Lung (tissue), 12 donors: Measurements from ENCODE around the gene PTP4A2. TPM values are rescaled to one million over a fixed set of nuclear protein-coding genes. Genes with fewer than 3 reads are reported as not detected.
"Not testable (repeated sequence)": the region's sequence is repeated elsewhere in the genome, so short reads cannot be mapped to it uniquely, and the experiment has no call there.

Source experiments
- ATAC-seq: fragments of 200-7000 bp; cut with Tn5 transposase; one replicate; pipeline ENCODE4 v1.9.1; 2020; ENCODE audit warnings: moderate number of reproducible peaks; ENCODE audit not compliant: insufficient read depth, low FRiP score
- DNase-seq, 3 donors: peaks; one replicate each; pipeline ENCODE4 v3.0.0-alpha.2; 2013 to 2017
- H3K27ac ChIP-seq, 2 donors: one replicate each; pipeline ENCODE4 v1.5.1; 2013; ENCODE audit warnings: mild to moderate bottlenecking in 2 of 2, moderate library complexity in 2 of 2, control low read depth in 1 of 2, inconsistent platforms in 1 of 2, low read depth in 1 of 2, low read length in 1 of 2
- H3K27me3 ChIP-seq, 3 donors: one replicate each; pipeline ENCODE4 v1.5.1; 2013; ENCODE audit warnings: low read length in 2 of 3; ENCODE audit not compliant: control insufficient read depth in 3 of 3, insufficient read depth in 3 of 3
- H3K36me3 ChIP-seq, 4 donors: one replicate each; pipeline ENCODE4 v1.5.1; 2013; ENCODE audit warnings: low read length in 4 of 4, mild to moderate bottlenecking in 1 of 4, moderate library complexity in 1 of 4; ENCODE audit not compliant: control insufficient read depth in 4 of 4, insufficient read depth in 4 of 4
- H3K4me1 ChIP-seq, 5 donors: one replicate each; pipeline ENCODE4 v1.5.1; 2013; ENCODE audit warnings: low read length in 5 of 5, mild to moderate bottlenecking in 2 of 5, moderate library complexity in 1 of 5; ENCODE audit not compliant: control insufficient read depth in 5 of 5, insufficient read depth in 5 of 5
- H3K4me3 ChIP-seq: one replicate; pipeline ENCODE4 v1.5.1; 2013; ENCODE audit warnings: mild to moderate bottlenecking, control low read depth, moderate library complexity
- H3K9ac ChIP-seq, 2 donors: one replicate each; pipeline ENCODE4 v1.5.1; 2013; ENCODE audit warnings: low read length in 2 of 2, control low read depth in 1 of 2; ENCODE audit not compliant: insufficient read depth in 1 of 2
- H3K9me3 ChIP-seq, 4 donors: one replicate each; pipeline ENCODE4 v1.5.1; 2013; ENCODE audit warnings: low read length in 3 of 4, mild to moderate bottlenecking in 1 of 4, moderate library complexity in 1 of 4; ENCODE audit not compliant: control insufficient read depth in 4 of 4, insufficient read depth in 3 of 4
- WGBS, 2 donors: extraction: QIAGEN DNeasy Blood & Tissue Kit; methylation state at CpG; one replicate each; pipeline ENCODE4 v1.1.7; 2013; 5-methylcytosine and 5-hydroxymethylcytosine counted together
- polyA plus RNA-seq, 2 donors: library from polyadenylated mRNA; stranded (reverse); fragments of 200-250 nt; gene quantifications; one replicate each; pipeline ENCODE4 v1.2.1, GENCODE V29; 2013
- total RNA-seq, 2 donors: library from RNA; depleted of rRNA in 1 of 2; stranded (reverse); fragments of >200 nt in 1 of 2; gene quantifications; one replicate each; pipeline ENCODE4 v1.2.1, GENCODE V29; 2014 to 2021
- TF ChIP-seq, protein P1 (sequence below): IDR thresholded peaks from 2 replicates; pipeline ENCODE4 v1.5.1; 2012; ENCODE audit warnings: mild to moderate bottlenecking; ENCODE audit errors: control extremely low read depth, extremely low read depth
- donor health status: control.
- donor health status: control.
- donor health status: Bipolar disorder and iron deficiency.
- donor health status: healthy.
- donor health status: DM: yes; HTN: yes; CAD: no.

Gene PTP4A2
- total and polyA plus RNA-seq, 4 donors = 90.4 to 274 (median 163) TPM

GRCh38 chr1:31926853-31927660 lies 11.1 kb downstream of the PTP4A2 start:
- TF ChIP-seq, protein P1, sequence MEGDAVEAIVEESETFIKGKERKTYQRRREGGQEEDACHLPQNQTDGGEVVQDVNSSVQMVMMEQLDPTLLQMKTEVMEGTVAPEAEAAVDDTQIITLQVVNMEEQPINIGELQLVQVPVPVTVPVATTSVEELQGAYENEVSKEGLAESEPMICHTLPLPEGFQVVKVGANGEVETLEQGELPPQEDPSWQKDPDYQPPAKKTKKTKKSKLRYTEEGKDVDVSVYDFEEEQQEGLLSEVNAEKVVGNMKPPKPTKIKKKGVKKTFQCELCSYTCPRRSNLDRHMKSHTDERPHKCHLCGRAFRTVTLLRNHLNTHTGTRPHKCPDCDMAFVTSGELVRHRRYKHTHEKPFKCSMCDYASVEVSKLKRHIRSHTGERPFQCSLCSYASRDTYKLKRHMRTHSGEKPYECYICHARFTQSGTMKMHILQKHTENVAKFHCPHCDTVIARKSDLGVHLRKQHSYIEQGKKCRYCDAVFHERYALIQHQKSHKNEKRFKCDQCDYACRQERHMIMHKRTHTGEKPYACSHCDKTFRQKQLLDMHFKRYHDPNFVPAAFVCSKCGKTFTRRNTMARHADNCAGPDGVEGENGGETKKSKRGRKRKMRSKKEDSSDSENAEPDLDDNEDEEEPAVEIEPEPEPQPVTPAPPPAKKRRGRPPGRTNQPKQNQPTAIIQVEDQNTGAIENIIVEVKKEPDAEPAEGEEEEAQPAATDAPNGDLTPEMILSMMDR = no peak
- Histone ChIP-seq H3K27me3 (no peaks in the 10 kb centered on the region), H3K9me3 (no peaks in the 10 kb centered on the region), H3K4me3 (no peak overlapping the region), H3K27ac (no peak overlapping the region), H3K36me3 (peaks cover 0 to 2% (median 0%) of the 10 kb centered on the region in 4 donors), H3K9ac (no peak overlapping the region), H3K4me1 (peaks cover 11 to 44% (median 22%) of the 10 kb centered on the region in 5 donors)
- peak in 1 of 3 donors; percentile 31 for DNase-seq
- 65 to 87% methylated on average over 8 of the region's 8 CpGs for WGBS, 2 donors
- ATAC-seq = no peak

GRCh38 chr1:31926252-31926651 lies 11.9 kb downstream of the PTP4A2 start:
- no peak overlapping the region for H3K9ac ChIP-seq
- no peaks in the 10 kb centered on the region for H3K27me3 ChIP-seq
- no peak overlapping the region for H3K27ac ChIP-seq
- ATAC-seq (no peak), DNase-seq (no peak)
- H3K36me3 ChIP-seq = peaks cover 0 to 2% (median 0%) of the 10 kb centered on the region in 4 donors
- H3K4me3 ChIP-seq = no peak overlapping the region
- WGBS, 2 donors = 45 to 49% methylated on average over 2 of the region's 2 CpGs
- no peaks in the 10 kb centered on the region for H3K9me3 ChIP-seq
- peaks cover 10 to 42% (median 22%) of the 10 kb centered on the region in 5 donors for H3K4me1 ChIP-seq
- TF ChIP-seq, protein P1 = no peak

- H3K27ac ChIP-seq, H3K4me3 ChIP-seq, ATAC-seq, H3K9me3 ChIP-seq, H3K9ac ChIP-seq, H3K27me3 ChIP-seq, DNase-seq, H3K36me3 ChIP-seq: not testable (repeated sequence)
- H3K4me1 ChIP-seq = peaks cover 10 to 38% (median 22%) of the 10 kb centered on the region in 5 donors
- WGBS, 2 donors = 63 to 76% methylated on average over 13 of the region's 13 CpGs
Measured at GRCh38 chr1:31925824-31926223, 12.3 kb downstream of the PTP4A2 start.

GRCh38 chr1:31924839-31925238 lies 13.3 kb downstream of the PTP4A2 start:
- H3K27ac ChIP-seq = no peak overlapping the region
- H3K27me3 ChIP-seq = no peaks in the 10 kb centered on the region
- H3K4me3 ChIP-seq = no peak overlapping the region
- H3K4me1 ChIP-seq = peaks cover 10 to 37% (median 22%) of the 10 kb centered on the region in 5 donors
- peaks cover 0 to 2% (median 0%) of the 10 kb centered on the region in 4 donors for H3K36me3 ChIP-seq
- H3K9ac ChIP-seq = no peak overlapping the region
- no peaks in the 10 kb centered on the region for H3K9me3 ChIP-seq
- TF ChIP-seq, protein P1 = no peak
- ATAC-seq (no peak), DNase-seq (no peak)
- WGBS, 2 donors = 13 to 15% methylated on average over 1 of the region's 1 CpG
